Spleen (tissue), 11 donors: Measurements from ENCODE around the gene RGS14. TPM values are rescaled to one million over a fixed set of nuclear protein-coding genes. Genes with fewer than 3 reads are reported as not detected.

ENCODE experiments used
- DNase-seq: peaks from one replicate; pipeline ENCODE4 v3.0.0-alpha.2; 2020
- H3K27ac ChIP-seq, 8 donors: fragments of 200-600 bp; sonication (generic) in 7 of 8; 1 replicate in 4 of 8; 2 replicates in 4 of 8; pipeline versions ENCODE4 v1.5.0 to v1.8.0; 2016 to 2021; ENCODE audit warnings: inconsistent platforms in 4 of 8, mild to moderate bottlenecking in 4 of 8, moderate library complexity in 1 of 8
- H3K27me3 ChIP-seq, 7 donors: fragments of 200-600 bp; sonication (generic) in 6 of 7; replicated peaks in 1 of 7; 1 replicate in 4 of 7; 2 replicates in 3 of 7; pipeline versions ENCODE4 v1.5.0 to v1.8.0; 2016 to 2021; ENCODE audit warnings: inconsistent platforms in 3 of 7, mild to moderate bottlenecking in 1 of 7
- H3K36me3 ChIP-seq, 6 donors: fragments of 200-600 bp; sonication (generic) in 5 of 6; 1 replicate in 4 of 6; 2 replicates in 2 of 6; pipeline versions ENCODE4 v1.5.0 to v1.8.0; 2016 to 2021; ENCODE audit warnings: inconsistent platforms in 2 of 6
- H3K4me1 ChIP-seq, 6 donors: fragments of 200-600 bp; sonication (generic) in 5 of 6; 1 replicate in 3 of 6; 2 replicates in 3 of 6; pipeline versions ENCODE4 v1.5.0 to v1.8.0; 2016 to 2021; ENCODE audit warnings: inconsistent platforms in 3 of 6
- H3K4me3 ChIP-seq, 8 donors: fragments of 200-600 bp; sonication (generic) in 7 of 8; 1 replicate in 4 of 8; 2 replicates in 4 of 8; pipeline versions ENCODE4 v1.5.0 to v1.8.0; 2016 to 2021; ENCODE audit warnings: inconsistent platforms in 4 of 8, mild to moderate bottlenecking in 4 of 8, moderate library complexity in 2 of 8
- H3K9me3 ChIP-seq, 8 donors: fragments of 200-600 bp; sonication (generic) in 7 of 8; 1 replicate in 4 of 8; 2 replicates in 4 of 8; pipeline versions ENCODE4 v1.5.0 to v1.8.0; 2016 to 2021; ENCODE audit warnings: inconsistent platforms in 4 of 8
- POLR2A ChIP-seq, 3 donors: fragments of 450-650 bp; IDR thresholded peaks; one replicate each; pipeline ENCODE4 v1.5.1; 2017; ENCODE audit warnings: antibody characterized with exemption in 3 of 3, mild to moderate bottlenecking in 1 of 3
- POLR2AphosphoS5 ChIP-seq, 3 donors: sonication (generic); formaldehyde crosslinking; IDR thresholded peaks; one replicate each; pipeline ENCODE4 v1.5.1; 2017; ENCODE audit warnings: antibody characterized with exemption in 3 of 3
- WGBS, 5 donors: extraction: QIAGEN DNeasy Blood & Tissue Kit in 3 of 5; methylation state at CpG; one replicate each; pipeline versions ENCODE4 v1.1.5 to v1.1.7; 2013 to 2018; 5-methylcytosine and 5-hydroxymethylcytosine counted together
- intact Hi-C: fragments of 100-400 bp; cut with DNase I; formaldehyde crosslinking; loops from one replicate; pipeline ENCODE4 v1.15.0; 2023; ENCODE audit warnings: low total_unique reads
- polyA plus RNA-seq, 3 donors: library from polyadenylated mRNA; stranded (reverse); fragments of 200-250 nt; gene quantifications; one replicate each; pipeline ENCODE4 v1.2.1, GENCODE V29; 2013
- total RNA-seq, 7 donors: library from RNA; depleted of rRNA in 3 of 7; stranded (reverse); fragments of >200 nt in 3 of 7; fragmentation: NEBNext Ultra II Directional in 4 of 7; extraction: Animal tissue kit (Norgen Biotek cat#: 25700) in 4 of 7; gene quantifications; one replicate each; pipeline versions ENCODE4 v1.1.0 to v1.2.1, GENCODE V29; 2016 to 2021
- TF ChIP-seq, protein P1 (sequence below), 11 experiments: fragments of 200-600 bp in 7 of 11; fragments of 450-650 bp in 4 of 11; sonication (generic) in 4 of 11; IDR thresholded peaks in 8 of 11; conservative IDR thresholded peaks in 3 of 11; 1 replicate in 7 of 11; 2 replicates in 4 of 11; pipeline versions ENCODE4 v1.4.0 to v1.8.0; 2016 to 2021; ENCODE audit warnings: antibody characterized with exemption in 11 of 11, inconsistent platforms in 4 of 11, mild to moderate bottlenecking in 1 of 11
- donor health status: healthy with polysubstance abuse.
- donor health status: DM: no; HTN: no; CAD: no; lungs with moderate emphysema.
- donor health status: DM: no; HTN: no; CAD: no.
- donor health status: Bipolar disorder and iron deficiency.
- donor health status: healthy.
- donor health status: DM: no; HTN: no; CAD: no.
- donor health status: DM: yes; HTN: yes; CAD: no.

The RGS14 gene
- total and polyA plus RNA-seq, 10 donors, result 45.3 to 111 (median 76.9) TPM

DNA sequence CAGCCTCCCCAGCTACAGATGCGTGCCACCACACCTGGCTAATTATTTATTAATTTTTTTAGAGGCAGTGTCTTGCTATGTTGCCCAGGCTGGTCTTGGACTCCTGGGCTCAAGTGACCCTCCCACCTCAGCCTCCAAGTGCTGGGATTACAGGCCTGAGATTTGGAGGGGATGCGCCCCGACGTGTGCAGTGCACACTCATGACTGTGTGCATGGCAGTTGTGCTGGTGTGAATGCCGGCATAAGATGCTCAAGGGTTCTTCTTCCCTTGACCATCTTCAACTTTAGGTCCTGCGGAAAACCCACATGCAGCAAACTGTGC, 23.0 kb downstream of the RGS14 start:
- 89 to 100% (median 96%) methylated on average over 6 of the region's 6 CpGs for WGBS, 5 donors
- intact Hi-C loops, result no loop called here
- DNase-seq, result no peak

GRCh38 chr5:177382423-177383029, 24.8 kb downstream of the RGS14 start:
- TF ChIP-seq POLR2AphosphoS5 (IDR thresholded peaks at IDR 0.05), result peak in 1 of 3 donors; percentile 23
- TF ChIP-seq, protein P1, sequence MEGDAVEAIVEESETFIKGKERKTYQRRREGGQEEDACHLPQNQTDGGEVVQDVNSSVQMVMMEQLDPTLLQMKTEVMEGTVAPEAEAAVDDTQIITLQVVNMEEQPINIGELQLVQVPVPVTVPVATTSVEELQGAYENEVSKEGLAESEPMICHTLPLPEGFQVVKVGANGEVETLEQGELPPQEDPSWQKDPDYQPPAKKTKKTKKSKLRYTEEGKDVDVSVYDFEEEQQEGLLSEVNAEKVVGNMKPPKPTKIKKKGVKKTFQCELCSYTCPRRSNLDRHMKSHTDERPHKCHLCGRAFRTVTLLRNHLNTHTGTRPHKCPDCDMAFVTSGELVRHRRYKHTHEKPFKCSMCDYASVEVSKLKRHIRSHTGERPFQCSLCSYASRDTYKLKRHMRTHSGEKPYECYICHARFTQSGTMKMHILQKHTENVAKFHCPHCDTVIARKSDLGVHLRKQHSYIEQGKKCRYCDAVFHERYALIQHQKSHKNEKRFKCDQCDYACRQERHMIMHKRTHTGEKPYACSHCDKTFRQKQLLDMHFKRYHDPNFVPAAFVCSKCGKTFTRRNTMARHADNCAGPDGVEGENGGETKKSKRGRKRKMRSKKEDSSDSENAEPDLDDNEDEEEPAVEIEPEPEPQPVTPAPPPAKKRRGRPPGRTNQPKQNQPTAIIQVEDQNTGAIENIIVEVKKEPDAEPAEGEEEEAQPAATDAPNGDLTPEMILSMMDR (IDR thresholded peaks at IDR 0.05 in 8 of 11, conservative IDR thresholded peaks at IDR 0.05 in 3 of 11), result peak in 5 of 11 experiments; percentile 14 to 33 (median 19)
- TF ChIP-seq POLR2A (IDR thresholded peaks at IDR 0.05), result no peak
- no peak for DNase-seq
- intact Hi-C loops, result no loop called here
- WGBS, 5 donors, result 22 to 35% (median 26%) methylated on average over 11 of the region's 11 CpGs
- Histone ChIP-seq H3K9me3 (no peaks in the 10 kb centered on the region), H3K27ac (no peak overlapping the region), H3K4me1 (peaks cover 0 to 44% (median 7%) of the 10 kb centered on the region in 6 donors), H3K27me3 (peaks cover 0 to 24% (median 0%) of the 10 kb centered on the region in 7 donors), H3K4me3 (no peak overlapping the region), H3K36me3 (no peaks in the 10 kb centered on the region)

More for the DNA sequence above, 23.0 kb downstream of the RGS14 start:
- H3K27me3 ChIP-seq, result peaks cover 0 to 17% (median 0%) of the 10 kb centered on the region in 7 donors
- TF ChIP-seq POLR2A (IDR thresholded peaks at IDR 0.05) (no peak), POLR2AphosphoS5 (IDR thresholded peaks at IDR 0.05) (no peak)
- TF ChIP-seq, protein P1 (IDR thresholded peaks at IDR 0.05 in 8 of 11, conservative IDR thresholded peaks at IDR 0.05 in 3 of 11), result no peak
- no peak overlapping the region for H3K27ac ChIP-seq
- no peak overlapping the region for H3K4me3 ChIP-seq
- H3K36me3 ChIP-seq, result no peaks in the 10 kb centered on the region
- H3K9me3 ChIP-seq, result no peaks in the 10 kb centered on the region
- H3K4me1 ChIP-seq, result peaks cover 0 to 33% (median 2%) of the 10 kb centered on the region in 6 donors

DNA sequence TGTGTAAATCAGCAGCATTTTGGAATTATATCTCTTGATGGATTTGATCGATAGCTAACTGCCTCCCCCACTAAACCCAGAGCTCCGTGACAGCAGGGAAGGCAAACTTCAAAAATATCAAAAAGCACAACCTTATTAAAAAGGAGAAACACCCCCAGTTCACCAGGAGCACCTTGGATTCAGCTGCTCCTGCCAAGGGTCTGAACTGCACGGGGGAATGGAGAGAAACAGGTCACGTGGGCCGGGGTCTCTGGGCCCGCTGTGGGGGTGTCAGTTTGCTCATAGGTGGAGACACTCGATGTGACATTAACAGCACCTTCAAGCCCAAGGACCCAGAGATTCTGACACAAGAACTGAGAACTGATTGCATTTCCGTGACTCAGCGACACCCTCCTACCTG, 25.5 kb downstream of the RGS14 start:
- WGBS, 5 donors, result 88 to 98% (median 91%) methylated on average over 9 of the region's 9 CpGs
- TF ChIP-seq POLR2A (IDR thresholded peaks at IDR 0.05) (no peak), POLR2AphosphoS5 (IDR thresholded peaks at IDR 0.05) (no peak)
- TF ChIP-seq, protein P1 (IDR thresholded peaks at IDR 0.05 in 8 of 11, conservative IDR thresholded peaks at IDR 0.05 in 3 of 11), result no peak
- no peaks in the 10 kb centered on the region for H3K9me3 ChIP-seq
- peaks cover 0 to 49% (median 8%) of the 10 kb centered on the region in 6 donors for H3K4me1 ChIP-seq
- intact Hi-C loops, result no loop called here
- H3K27me3 ChIP-seq, result peaks cover 0 to 24% (median 0%) of the 10 kb centered on the region in 7 donors
- no peaks in the 10 kb centered on the region for H3K36me3 ChIP-seq
- no peak for DNase-seq
- H3K4me3 ChIP-seq, result no peak overlapping the region
- no peak overlapping the region for H3K27ac ChIP-seq

DNA sequence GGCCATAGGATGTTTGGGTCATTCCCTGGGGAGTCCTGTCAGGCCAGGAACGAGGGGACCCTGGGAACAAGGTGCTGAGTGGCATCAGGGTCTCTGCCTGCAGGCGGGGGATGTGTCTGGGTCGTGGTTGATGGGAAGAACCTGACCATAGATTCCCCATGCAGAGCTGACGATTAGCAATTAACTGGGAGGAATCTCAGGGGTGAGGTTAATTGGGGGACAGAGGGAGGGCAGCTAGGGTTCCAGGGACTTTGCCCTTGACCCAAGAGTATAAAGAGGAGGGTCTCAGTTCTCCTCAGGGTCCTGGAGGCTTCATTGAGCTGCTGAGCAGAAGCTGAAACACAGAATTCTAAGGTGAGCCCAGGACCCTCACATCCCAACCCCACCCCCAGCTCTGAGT, 26.4 kb downstream of the RGS14 start, which contains the start of gene SLC34A1:
SLC34A1 (plus strand) TSS at position 301 of the 400 bp plus-strand sequence. CDS start 1,308 bp downstream, outside the sequence.
- no peak for DNase-seq
- Histone ChIP-seq H3K4me1 (peaks cover 3 to 55% (median 17%) of the 10 kb centered on the region in 6 donors), H3K4me3 (no peak within 1 kb of the TSS), H3K9me3 (no peaks in the 10 kb centered on the region), H3K36me3 (no peaks in the 10 kb centered on the region), H3K27me3 (peaks cover 0 to 24% (median 0%) of the 10 kb centered on the region in 7 donors), H3K27ac (no peak within 1 kb of the TSS)
- 71 to 90% (median 76%) methylated on average over 4 of the region's 4 CpGs for WGBS, 5 donors
- no peak for TF ChIP-seq POLR2AphosphoS5 (IDR thresholded peaks at IDR 0.05)
- no peak for TF ChIP-seq POLR2A (IDR thresholded peaks at IDR 0.05)
- TF ChIP-seq, protein P1 (IDR thresholded peaks at IDR 0.05 in 8 of 11, conservative IDR thresholded peaks at IDR 0.05 in 3 of 11), result no peak
- intact Hi-C loops, result no loop called here
